GM21447 (cell line): ENCODE results near the gene SLIT3.

ENCODE experiments used
- ATAC-seq: cut with Tn5 transposase; IDR thresholded peaks from one replicate; pipeline ENCODE4 v1.9.1; 2021; ENCODE audit not compliant: unreplicated experiment

SLIT3 gene

GRCh38 chr5:168818558-168818957 is 482.4 kb downstream of the SLIT3 start:
- ATAC-seq, result no peak

- ATAC-seq, result no peak
These were observed 483.3 kb downstream of the SLIT3 start for GRCh38 chr5:168817591-168817990.

GRCh38 chr5:168816661-168817060 is 484.3 kb downstream of the SLIT3 start:
- no peak for ATAC-seq

- no peak for ATAC-seq
These were observed 487.6 kb downstream of the SLIT3 start for GRCh38 chr5:168813184-168813968.

- ATAC-seq, result no peak
These were observed 490.3 kb downstream of the SLIT3 start for GRCh38 chr5:168810641-168811040.

GRCh38 chr5:168809218-168809617 is 491.7 kb downstream of the SLIT3 start:
- ATAC-seq, result no peak

GRCh38 chr5:168808051-168808616 is 492.8 kb downstream of the SLIT3 start:
- ATAC-seq, result no peak

GRCh38 chr5:168807287-168807686 is 493.7 kb downstream of the SLIT3 start:
- no peak for ATAC-seq

GRCh38 chr5:168803541-168803940 is 497.4 kb downstream of the SLIT3 start:
- ATAC-seq, result no peak

- ATAC-seq, result no peak
These were observed 498.6 kb downstream of the SLIT3 start for GRCh38 chr5:168802337-168802736.

- ATAC-seq, result no peak
These were observed 499.4 kb downstream of the SLIT3 start for GRCh38 chr5:168801567-168801966.

GRCh38 chr5:168800701-168801100 is 500.2 kb downstream of the SLIT3 start:
- no peak for ATAC-seq

- ATAC-seq, result no peak
These were observed 502.6 kb downstream of the SLIT3 start for GRCh38 chr5:168798065-168799023.

- ATAC-seq, result no peak
These were observed 504.1 kb downstream of the SLIT3 start for GRCh38 chr5:168796593-168797580.

GRCh38 chr5:168796000-168796399 is 504.9 kb downstream of the SLIT3 start:
- no peak for ATAC-seq

- ATAC-seq, result no peak
These were observed 506.8 kb downstream of the SLIT3 start for GRCh38 chr5:168793841-168794837.

GRCh38 chr5:168792678-168793077 is 508.3 kb downstream of the SLIT3 start:
- no peak for ATAC-seq

GRCh38 chr5:168790671-168791250 is 510.2 kb downstream of the SLIT3 start:
- ATAC-seq, result no peak
